ENCODE results near the gene BZW1. TPM values are rescaled to one million over a fixed set of nuclear protein-coding genes. Genes with fewer than 3 reads are reported as not detected.
A peak's percentile ranks its signal among the peaks of the same experiment; 100 is the strongest.

BZW1 gene
- total and polyA plus RNA-seq, 4 donors, result 63.0 to 189 (median 161) TPM

DNA sequence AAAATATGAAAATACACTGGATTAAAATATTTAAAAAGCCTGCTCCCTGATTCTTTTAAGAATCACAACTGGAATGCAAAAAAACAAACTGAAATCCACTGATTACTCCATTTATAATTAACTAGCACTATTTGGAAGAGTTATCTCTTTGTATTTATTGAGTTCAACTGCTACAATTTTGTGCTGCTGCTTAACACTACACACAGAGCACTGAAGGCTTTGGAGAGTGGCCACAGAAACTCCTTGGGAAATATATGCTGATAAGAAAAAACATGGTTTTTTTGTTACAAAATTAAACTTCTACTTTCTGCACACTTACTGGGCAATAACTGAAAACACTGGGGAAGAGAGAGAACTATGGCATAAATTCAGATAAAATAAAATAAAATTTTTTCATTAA, 19.8 kb upstream of the BZW1 start:
- H3K4me1 ChIP-seq (ENCODE audit: control insufficient read depth in 4 of 4, insufficient read depth in 4 of 4, low read length in 3 of 4), result peaks cover 8 to 29% (median 14%) of the 10 kb centered on the region in 4 donors
- H3K27ac ChIP-seq (ENCODE audit: low read depth in 1 of 2, low read length in 2 of 2), result no peak overlapping the region
- no peak overlapping the region for H3K9ac ChIP-seq (ENCODE audit: low read depth in 1 of 2, low read length in 2 of 2)
- TF ChIP-seq FOXA1 (IDR thresholded peaks at IDR 0.05) (no peak), HNF4A (conservative IDR thresholded peaks at IDR 0.05) (peak in 1 of 2 donors; percentile 16), RAD21 (IDR thresholded peaks at IDR 0.05) (peak in 1 of 2 donors; percentile 5), RXRA (IDR thresholded peaks at IDR 0.05) (peak in 1 of 2 donors; percentile 19)
- no peaks in the 10 kb centered on the region for H3K36me3 ChIP-seq (ENCODE audit: control insufficient read depth in 4 of 4, insufficient read depth in 3 of 4, low read depth in 1 of 4, low read length in 3 of 4)
- DNase-seq (ENCODE audit: low spot score), result no peak
- no peaks in the 10 kb centered on the region for H3K27me3 ChIP-seq (ENCODE audit: control insufficient read depth in 4 of 4, insufficient read depth in 4 of 4, low read length in 3 of 4)
- no peak overlapping the region for H3K4me3 ChIP-seq (ENCODE audit: low read depth in 1 of 3, low read length in 3 of 3)
- H3K9me3 ChIP-seq (ENCODE audit: control insufficient read depth in 4 of 4, low read length in 3 of 4), result no peaks in the 10 kb centered on the region

DNA sequence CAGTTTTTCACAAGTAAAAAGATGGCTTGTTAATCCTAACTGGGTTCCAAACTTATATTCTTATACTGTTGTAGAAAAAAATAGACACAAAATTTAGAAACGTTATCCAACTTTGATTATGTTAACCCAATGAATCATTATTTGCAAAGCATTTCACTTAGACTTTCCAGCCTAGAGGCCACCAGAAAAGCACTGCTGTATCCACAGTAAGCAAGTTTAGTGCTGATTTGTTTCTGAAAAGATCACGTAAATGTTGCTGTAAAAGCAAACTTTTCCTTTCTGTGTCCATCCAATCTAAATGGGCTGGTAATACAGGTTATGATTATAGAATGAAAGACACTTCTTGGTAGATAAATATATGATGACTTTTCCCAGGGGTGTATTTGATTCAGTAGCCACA, 17.6 kb upstream of the BZW1 start:
- no peak overlapping the region for H3K27ac ChIP-seq (ENCODE audit: low read depth in 1 of 2, low read length in 2 of 2)
- 62% methylated on average over 2 of the region's 2 CpGs for WGBS

More for the DNA sequence above, 17.6 kb upstream of the BZW1 start:
- Histone ChIP-seq H3K36me3 (ENCODE audit: control insufficient read depth in 4 of 4, insufficient read depth in 3 of 4, low read depth in 1 of 4, low read length in 3 of 4) (no peaks in the 10 kb centered on the region), H3K27me3 (ENCODE audit: control insufficient read depth in 4 of 4, insufficient read depth in 4 of 4, low read length in 3 of 4) (no peaks in the 10 kb centered on the region), H3K4me1 (ENCODE audit: control insufficient read depth in 4 of 4, insufficient read depth in 4 of 4, low read length in 3 of 4) (peaks cover 8 to 37% (median 23%) of the 10 kb centered on the region in 4 donors), H3K4me3 (ENCODE audit: low read depth in 1 of 3, low read length in 3 of 3) (no peak overlapping the region), H3K9me3 (ENCODE audit: control insufficient read depth in 4 of 4, low read length in 3 of 4) (no peaks in the 10 kb centered on the region), H3K9ac (ENCODE audit: low read depth in 1 of 2, low read length in 2 of 2) (no peak overlapping the region)
- no peak for DNase-seq (ENCODE audit: low spot score)
- no peak for TF ChIP-seq GABPA (IDR thresholded peaks at IDR 0.05 in 1 of 2, conservative IDR thresholded peaks at IDR 0.05 in 1 of 2)
- TF ChIP-seq HNF4G (IDR thresholded peaks at IDR 0.05), result no peak
- no peak for TF ChIP-seq RAD21 (IDR thresholded peaks at IDR 0.05)
- TF ChIP-seq, protein P1, sequence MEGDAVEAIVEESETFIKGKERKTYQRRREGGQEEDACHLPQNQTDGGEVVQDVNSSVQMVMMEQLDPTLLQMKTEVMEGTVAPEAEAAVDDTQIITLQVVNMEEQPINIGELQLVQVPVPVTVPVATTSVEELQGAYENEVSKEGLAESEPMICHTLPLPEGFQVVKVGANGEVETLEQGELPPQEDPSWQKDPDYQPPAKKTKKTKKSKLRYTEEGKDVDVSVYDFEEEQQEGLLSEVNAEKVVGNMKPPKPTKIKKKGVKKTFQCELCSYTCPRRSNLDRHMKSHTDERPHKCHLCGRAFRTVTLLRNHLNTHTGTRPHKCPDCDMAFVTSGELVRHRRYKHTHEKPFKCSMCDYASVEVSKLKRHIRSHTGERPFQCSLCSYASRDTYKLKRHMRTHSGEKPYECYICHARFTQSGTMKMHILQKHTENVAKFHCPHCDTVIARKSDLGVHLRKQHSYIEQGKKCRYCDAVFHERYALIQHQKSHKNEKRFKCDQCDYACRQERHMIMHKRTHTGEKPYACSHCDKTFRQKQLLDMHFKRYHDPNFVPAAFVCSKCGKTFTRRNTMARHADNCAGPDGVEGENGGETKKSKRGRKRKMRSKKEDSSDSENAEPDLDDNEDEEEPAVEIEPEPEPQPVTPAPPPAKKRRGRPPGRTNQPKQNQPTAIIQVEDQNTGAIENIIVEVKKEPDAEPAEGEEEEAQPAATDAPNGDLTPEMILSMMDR (IDR thresholded peaks at IDR 0.05; ENCODE audit: low read depth, low read length, missing input control), result no peak
- no peak for TF ChIP-seq SP1 (IDR thresholded peaks at IDR 0.05)
- TF ChIP-seq TAF1 (conservative IDR thresholded peaks at IDR 0.05), result no peak
- no peak for TF ChIP-seq FOXA2 (IDR thresholded peaks at IDR 0.05)
- TF ChIP-seq YY1 (IDR thresholded peaks at IDR 0.05), result no peak
- no peak for TF ChIP-seq JUND (IDR thresholded peaks at IDR 0.05)
- TF ChIP-seq, protein P2, sequence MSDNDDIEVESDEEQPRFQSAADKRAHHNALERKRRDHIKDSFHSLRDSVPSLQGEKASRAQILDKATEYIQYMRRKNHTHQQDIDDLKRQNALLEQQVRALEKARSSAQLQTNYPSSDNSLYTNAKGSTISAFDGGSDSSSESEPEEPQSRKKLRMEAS (IDR thresholded peaks at IDR 0.05), result no peak
- TF ChIP-seq, protein P3, sequence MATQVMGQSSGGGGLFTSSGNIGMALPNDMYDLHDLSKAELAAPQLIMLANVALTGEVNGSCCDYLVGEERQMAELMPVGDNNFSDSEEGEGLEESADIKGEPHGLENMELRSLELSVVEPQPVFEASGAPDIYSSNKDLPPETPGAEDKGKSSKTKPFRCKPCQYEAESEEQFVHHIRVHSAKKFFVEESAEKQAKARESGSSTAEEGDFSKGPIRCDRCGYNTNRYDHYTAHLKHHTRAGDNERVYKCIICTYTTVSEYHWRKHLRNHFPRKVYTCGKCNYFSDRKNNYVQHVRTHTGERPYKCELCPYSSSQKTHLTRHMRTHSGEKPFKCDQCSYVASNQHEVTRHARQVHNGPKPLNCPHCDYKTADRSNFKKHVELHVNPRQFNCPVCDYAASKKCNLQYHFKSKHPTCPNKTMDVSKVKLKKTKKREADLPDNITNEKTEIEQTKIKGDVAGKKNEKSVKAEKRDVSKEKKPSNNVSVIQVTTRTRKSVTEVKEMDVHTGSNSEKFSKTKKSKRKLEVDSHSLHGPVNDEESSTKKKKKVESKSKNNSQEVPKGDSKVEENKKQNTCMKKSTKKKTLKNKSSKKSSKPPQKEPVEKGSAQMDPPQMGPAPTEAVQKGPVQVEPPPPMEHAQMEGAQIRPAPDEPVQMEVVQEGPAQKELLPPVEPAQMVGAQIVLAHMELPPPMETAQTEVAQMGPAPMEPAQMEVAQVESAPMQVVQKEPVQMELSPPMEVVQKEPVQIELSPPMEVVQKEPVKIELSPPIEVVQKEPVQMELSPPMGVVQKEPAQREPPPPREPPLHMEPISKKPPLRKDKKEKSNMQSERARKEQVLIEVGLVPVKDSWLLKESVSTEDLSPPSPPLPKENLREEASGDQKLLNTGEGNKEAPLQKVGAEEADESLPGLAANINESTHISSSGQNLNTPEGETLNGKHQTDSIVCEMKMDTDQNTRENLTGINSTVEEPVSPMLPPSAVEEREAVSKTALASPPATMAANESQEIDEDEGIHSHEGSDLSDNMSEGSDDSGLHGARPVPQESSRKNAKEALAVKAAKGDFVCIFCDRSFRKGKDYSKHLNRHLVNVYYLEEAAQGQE (IDR thresholded peaks at IDR 0.05), result no peak
- TF ChIP-seq RXRA (IDR thresholded peaks at IDR 0.05), result no peak
- TF ChIP-seq HNF4A (conservative IDR thresholded peaks at IDR 0.05), result no peak
- TF ChIP-seq, protein P4, sequence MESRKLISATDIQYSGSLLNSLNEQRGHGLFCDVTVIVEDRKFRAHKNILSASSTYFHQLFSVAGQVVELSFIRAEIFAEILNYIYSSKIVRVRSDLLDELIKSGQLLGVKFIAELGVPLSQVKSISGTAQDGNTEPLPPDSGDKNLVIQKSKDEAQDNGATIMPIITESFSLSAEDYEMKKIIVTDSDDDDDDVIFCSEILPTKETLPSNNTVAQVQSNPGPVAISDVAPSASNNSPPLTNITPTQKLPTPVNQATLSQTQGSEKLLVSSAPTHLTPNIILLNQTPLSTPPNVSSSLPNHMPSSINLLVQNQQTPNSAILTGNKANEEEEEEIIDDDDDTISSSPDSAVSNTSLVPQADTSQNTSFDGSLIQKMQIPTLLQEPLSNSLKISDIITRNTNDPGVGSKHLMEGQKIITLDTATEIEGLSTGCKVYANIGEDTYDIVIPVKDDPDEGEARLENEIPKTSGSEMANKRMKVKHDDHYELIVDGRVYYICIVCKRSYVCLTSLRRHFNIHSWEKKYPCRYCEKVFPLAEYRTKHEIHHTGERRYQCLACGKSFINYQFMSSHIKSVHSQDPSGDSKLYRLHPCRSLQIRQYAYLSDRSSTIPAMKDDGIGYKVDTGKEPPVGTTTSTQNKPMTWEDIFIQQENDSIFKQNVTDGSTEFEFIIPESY (IDR thresholded peaks at IDR 0.05), result no peak
- no peak for TF ChIP-seq NR2F2 (IDR thresholded peaks at IDR 0.05)
- TF ChIP-seq EGR1 (IDR thresholded peaks at IDR 0.05; ENCODE audit: low read depth in 2 of 2), result no peak
- TF ChIP-seq FOXA1 (IDR thresholded peaks at IDR 0.05), result no peak
- TF ChIP-seq, protein P5, sequence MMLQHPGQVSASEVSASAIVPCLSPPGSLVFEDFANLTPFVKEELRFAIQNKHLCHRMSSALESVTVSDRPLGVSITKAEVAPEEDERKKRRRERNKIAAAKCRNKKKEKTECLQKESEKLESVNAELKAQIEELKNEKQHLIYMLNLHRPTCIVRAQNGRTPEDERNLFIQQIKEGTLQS (IDR thresholded peaks at IDR 0.05), result no peak

All from liver (tissue), 9 donors.